Sigmoid colon (tissue), 7 donors: ENCODE data around the gene CTAGE6. TPM values are rescaled to one million over a fixed set of nuclear protein-coding genes. Genes with fewer than 3 reads are reported as not detected.
"Not testable (repeated sequence)": the region's sequence is repeated elsewhere in the genome, so short reads cannot be mapped to it uniquely, and the experiment has no call there.

ENCODE experiments used
- DNase-seq: peaks from one replicate; pipeline ENCODE4 v3.0.0-alpha.2; 2019
- H3K27ac ChIP-seq, 4 donors: fragments of 200-600 bp; sonication (generic); one replicate each; pipeline ENCODE4 v1.5.1; 2016 to 2019; ENCODE audit warnings: mild to moderate bottlenecking in 1 of 4
- H3K27me3 ChIP-seq, 3 donors: fragments of 200-600 bp; sonication (generic); one replicate each; pipeline ENCODE4 v1.5.1; 2019; ENCODE audit warnings: mild to moderate bottlenecking in 1 of 3
- H3K36me3 ChIP-seq, 4 donors: fragments of 200-600 bp; sonication (generic); one replicate each; pipeline ENCODE4 v1.5.1; 2016 to 2019
- H3K4me1 ChIP-seq, 4 donors: fragments of 200-600 bp; sonication (generic); one replicate each; pipeline ENCODE4 v1.5.1; 2017 to 2019
- H3K4me3 ChIP-seq, 4 donors: fragments of 200-600 bp; sonication (generic); one replicate each; pipeline ENCODE4 v1.5.1; 2017 to 2019; ENCODE audit warnings: mild to moderate bottlenecking in 2 of 4, moderate library complexity in 1 of 4
- H3K9me3 ChIP-seq, 4 donors: fragments of 200-600 bp in 3 of 4; sonication (generic) in 3 of 4; one replicate each; pipeline versions ENCODE4 v1.5.1 to v1.6.1; 2013 to 2019
- WGBS, 2 donors: extraction: QIAGEN DNeasy Blood & Tissue Kit; methylation state at CpG; one replicate each; pipeline ENCODE4 v1.1.7; 2013; 5-methylcytosine and 5-hydroxymethylcytosine counted together
- intact Hi-C: fragments of 100-400 bp; cut with DNase I; formaldehyde crosslinking; loops from one replicate; pipeline ENCODE4 v1.15.1; 2023
- polyA plus RNA-seq, 3 donors: library from polyadenylated mRNA; stranded (reverse); fragments of 200-250 nt; gene quantifications; one replicate each; pipeline ENCODE4 v1.2.3, GENCODE V29; 2013
- small RNA-seq, 3 donors: library from RNA; depleted of rRNA; stranded (forward); fragments of <200 nt; gene quantifications; one replicate each; pipeline ENCODE3, GENCODE V24; 2016
- total RNA-seq, 4 donors: library from RNA; depleted of rRNA; stranded (reverse); fragments of >200 nt; gene quantifications; one replicate each; pipeline ENCODE4 v1.1.0, GENCODE V29; 2016
- donor health status: healthy with polysubstance abuse.
- donor health status: Bipolar disorder and iron deficiency.
- donor health status: healthy.

CTAGE6 gene
- total and polyA plus RNA-seq, 7 donors: 0.06 to 0.54 (median 0.41) TPM; not detected in 3

DNA sequence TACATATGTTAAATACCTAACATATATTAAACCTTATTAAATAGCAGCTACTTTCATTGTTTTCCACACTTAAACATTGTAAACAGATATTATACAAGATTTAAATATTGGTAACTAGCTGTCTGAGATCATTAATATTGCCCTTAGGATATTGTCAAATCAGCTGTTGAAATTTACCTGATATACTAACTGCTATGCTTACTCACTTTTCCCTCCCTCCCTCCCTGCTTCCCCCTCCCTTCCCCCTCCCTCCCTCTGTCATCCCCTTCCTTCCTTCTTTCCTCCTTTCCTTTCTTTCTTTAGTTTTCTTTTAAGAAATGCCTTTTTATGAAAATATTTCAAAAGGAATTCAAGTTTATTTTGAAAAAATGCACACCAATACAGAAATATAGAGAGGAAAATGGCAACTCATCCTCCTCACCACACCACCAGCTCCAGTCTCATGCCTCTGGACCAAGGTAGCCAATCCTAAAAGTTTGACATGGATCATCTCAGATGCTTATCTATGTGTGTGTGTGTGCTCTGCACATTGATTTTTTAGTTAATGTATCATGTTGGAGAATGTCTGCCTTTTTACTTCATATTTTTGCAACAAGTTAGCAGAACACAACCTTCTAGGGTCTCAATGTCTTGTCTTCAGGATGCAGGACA is 41.8 kb downstream of the CTAGE6 start:
- H3K4me1 ChIP-seq, H3K27me3 ChIP-seq, intact Hi-C loops, H3K36me3 ChIP-seq, H3K27ac ChIP-seq, DNase-seq, H3K9me3 ChIP-seq, H3K4me3 ChIP-seq: not testable (repeated sequence)

DNA sequence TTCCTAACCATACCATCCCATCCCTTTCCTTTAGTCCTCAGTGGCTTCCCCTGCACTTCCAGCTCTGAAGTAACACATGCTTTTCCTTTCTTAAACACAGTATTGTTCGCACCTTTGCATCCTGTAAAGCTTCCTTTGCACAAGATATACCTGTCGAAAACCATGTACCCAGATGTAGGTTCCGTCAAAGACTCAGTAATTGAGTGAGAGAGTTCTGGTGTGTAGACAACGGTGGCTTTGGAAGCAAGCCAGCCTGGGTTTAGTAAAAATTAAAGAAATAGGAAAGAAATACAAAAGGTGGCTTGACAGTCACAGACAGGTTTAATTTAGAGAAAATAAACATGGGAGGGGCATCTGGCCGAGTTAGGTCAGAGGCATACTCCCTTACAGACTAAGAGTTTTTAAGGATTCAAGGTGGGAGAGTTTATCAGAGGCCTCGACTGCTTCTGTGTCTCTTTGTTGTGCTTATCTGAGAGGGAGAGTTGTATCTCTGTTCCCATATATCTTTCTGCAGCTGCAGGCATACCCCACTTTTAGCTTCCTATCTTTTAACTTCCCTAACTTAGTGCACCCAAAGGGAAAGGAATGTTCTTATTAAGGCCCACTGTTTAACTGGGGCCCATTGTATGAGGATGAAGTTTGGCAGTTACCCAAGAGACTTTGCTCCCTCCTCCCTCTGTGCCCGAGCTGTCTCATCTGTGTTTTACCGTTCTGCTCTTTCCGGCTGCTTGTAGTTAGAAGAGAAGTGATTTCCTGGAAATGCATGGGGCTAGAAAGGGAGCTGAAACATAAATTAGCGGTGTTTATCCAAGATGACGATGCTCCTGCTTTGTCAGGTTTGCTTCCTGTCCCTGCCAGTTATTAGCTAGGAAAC is 42.7 kb downstream of the CTAGE6 start:
- H3K36me3 ChIP-seq, H3K4me3 ChIP-seq, H3K27me3 ChIP-seq, H3K4me1 ChIP-seq, DNase-seq, H3K27ac ChIP-seq, H3K9me3 ChIP-seq, intact Hi-C loops: not testable (repeated sequence)
- no CpG with 5 or more reads among the region's 11 CpGs for WGBS, 2 donors

DNA sequence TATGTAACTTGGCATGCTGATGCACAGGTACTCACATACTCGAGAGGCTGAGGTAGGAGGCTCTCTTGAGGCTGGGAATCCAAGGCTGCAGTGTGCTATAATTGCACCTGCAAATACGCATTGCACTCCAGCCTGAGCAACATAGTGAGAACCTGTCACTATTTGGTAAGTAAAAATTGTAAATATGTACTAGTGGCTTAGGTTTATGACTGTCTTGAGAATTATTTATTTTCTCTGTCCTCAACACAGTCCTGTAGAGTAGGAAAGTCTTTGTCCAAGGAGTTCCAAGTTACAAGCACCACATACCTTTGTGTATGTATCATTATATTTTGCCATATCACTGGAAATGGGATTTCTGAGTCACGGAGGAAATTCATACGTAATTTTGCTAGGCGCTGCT is 45.1 kb downstream of the CTAGE6 start:
- H3K36me3 ChIP-seq, DNase-seq, H3K27me3 ChIP-seq, H3K9me3 ChIP-seq, H3K4me1 ChIP-seq, H3K27ac ChIP-seq, intact Hi-C loops, H3K4me3 ChIP-seq: not testable (repeated sequence)
- WGBS, 2 donors: 75% methylated on average over 2 of the region's 5 CpGs; no CpG with 5 or more reads in 1 of the 2 donors

DNA sequence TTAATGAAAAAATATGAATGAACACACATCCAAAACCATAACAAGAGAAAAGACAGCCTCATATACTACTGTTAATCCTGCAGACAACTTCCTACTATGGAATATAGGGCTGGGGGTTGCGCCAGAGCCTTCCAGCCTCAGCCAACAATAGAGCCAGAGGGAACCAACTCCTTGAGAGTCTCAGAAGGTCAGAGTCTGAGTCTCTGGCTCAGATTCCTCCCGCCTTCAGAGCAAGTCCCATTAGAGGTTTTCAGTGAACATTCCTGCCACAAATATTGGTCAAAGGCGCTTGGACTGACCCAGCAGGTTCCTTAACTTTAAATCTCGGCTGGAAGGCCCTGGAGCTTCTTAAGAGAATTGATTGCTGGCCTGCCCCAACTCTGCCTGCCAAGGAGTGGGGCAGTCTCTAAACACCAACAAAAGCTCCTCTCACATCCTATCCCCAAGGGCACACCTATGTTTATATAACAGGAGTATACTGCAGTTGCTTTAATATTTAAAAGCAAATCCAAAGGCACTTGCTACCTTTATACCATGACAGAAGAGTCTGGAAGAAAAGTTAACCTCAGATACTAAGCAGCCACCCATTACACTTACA is 45.7 kb downstream of the CTAGE6 start:
- no CpG with 5 or more reads among the region's 4 CpGs for WGBS, 2 donors
- intact Hi-C loops, H3K36me3 ChIP-seq, H3K27me3 ChIP-seq, DNase-seq, H3K27ac ChIP-seq, H3K9me3 ChIP-seq, H3K4me3 ChIP-seq, H3K4me1 ChIP-seq: not testable (repeated sequence)

DNA sequence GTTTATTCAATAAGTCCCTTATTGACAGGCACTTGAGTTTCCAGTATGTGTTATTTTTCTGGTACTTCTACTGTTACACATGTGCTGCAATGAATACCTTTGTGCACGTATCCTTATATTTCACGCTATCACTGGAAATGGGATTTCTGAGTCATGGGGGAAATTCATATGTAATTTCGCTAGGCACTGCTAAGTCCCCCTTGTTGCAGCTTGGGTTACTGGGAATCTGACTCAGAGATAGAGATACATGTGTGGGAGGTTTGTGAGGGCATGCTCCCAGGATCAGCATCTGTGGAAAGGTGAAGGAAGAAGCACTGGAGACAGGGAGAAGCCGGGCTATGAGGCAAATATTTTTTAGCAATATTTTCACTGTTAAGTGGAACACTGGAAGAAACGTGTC is 47.6 kb downstream of the CTAGE6 start:
- H3K4me1 ChIP-seq, H3K27me3 ChIP-seq, DNase-seq, H3K36me3 ChIP-seq, H3K27ac ChIP-seq, H3K4me3 ChIP-seq, H3K9me3 ChIP-seq, intact Hi-C loops: not testable (repeated sequence)
- WGBS, 2 donors: 97% methylated on average over 3 of the region's 5 CpGs; no CpG with 5 or more reads in 1 of the 2 donors

Small RNAs within 50 kb of the gene (small RNA-seq; reads per million reads assigned to genes)
- gene RNU6-267P: 0 reads per million in 3 donors

Other genes starting within 250 kb of the CTAGE6 start
- 1 to 10 TPM in 1 of 4 donors, under 1 TPM in 1, not detected in 2; 0.55 to 1.3 TPM for gene CTAGE15, start 185.9 kb downstream of the CTAGE6 start, total RNA-seq
- gene CTAGE15, start 185.9 kb downstream of the CTAGE6 start, polyA plus RNA-seq: under 1 TPM in 1 of 3 donors, not detected in 2; 0.63 TPM
- 1 to 10 TPM in 2 of 4 donors, under 1 TPM in 2; 0.82 to 2.9 (median 1.5) TPM for gene TCAF2, start 136.7 kb downstream of the CTAGE6 start, total RNA-seq
- gene TCAF2, start 136.7 kb downstream of the CTAGE6 start, polyA plus RNA-seq: 1 to 10 TPM in 2 of 3 donors, under 1 TPM in 1; 0.92 to 3.2 (median 1.2) TPM
- 10 to 100 TPM; 40.8 to 56.8 (median 48.2) TPM for gene TCAF1, start 144.5 kb upstream of the CTAGE6 start, total RNA-seq
- gene TCAF1, start 144.5 kb upstream of the CTAGE6 start, polyA plus RNA-seq: 10 to 100 TPM; 12.3 to 18.0 (median 14.4) TPM
- gene OR2F2, start 177.5 kb upstream of the CTAGE6 start, total RNA-seq: not detected
- not detected for gene OR2F2, start 177.5 kb upstream of the CTAGE6 start, polyA plus RNA-seq
- not detected for gene OR2F1, start 197.1 kb upstream of the CTAGE6 start, total RNA-seq
- not detected for gene OR2F1, start 197.1 kb upstream of the CTAGE6 start, polyA plus RNA-seq
- gene OR6B1, start 242.6 kb upstream of the CTAGE6 start, total RNA-seq: not detected
- not detected for gene OR6B1, start 242.6 kb upstream of the CTAGE6 start, polyA plus RNA-seq